H9 (cell line): Measurements from ENCODE around the gene AP2A2. TPM values are rescaled to one million over a fixed set of nuclear protein-coding genes. Genes with fewer than 3 reads are reported as not detected.

ENCODE experiments used
- DNase-seq: peaks from one replicate; pipeline ENCODE4 v3.0.0-alpha.2; 2017
- H2AFZ ChIP-seq: one replicate; pipeline ENCODE4 v1.6.1; 2013; ENCODE audit warnings: mild to moderate bottlenecking, low read length, control low read depth, moderate library complexity
- H2AK5ac ChIP-seq: 2 replicates; pipeline ENCODE4 v1.6.1; 2013; ENCODE audit warnings: low read length, control low read depth, mixed read lengths; ENCODE audit not compliant: insufficient read length
- H2BK120ac ChIP-seq: one replicate; pipeline ENCODE4 v1.6.1; 2013; ENCODE audit warnings: low read depth, mild to moderate bottlenecking, low read length, control low read depth, inconsistent platforms; ENCODE audit not compliant: poor library complexity, severe bottlenecking
- H2BK12ac ChIP-seq: 2 replicates; pipeline ENCODE4 v1.6.1; 2013; ENCODE audit warnings: low read length, control low read depth, mixed read lengths, low read depth; ENCODE audit not compliant: insufficient read length
- H2BK15ac ChIP-seq: 2 replicates; pipeline ENCODE4 v1.6.1; 2013; ENCODE audit warnings: low read depth, low read length, control low read depth
- H2BK20ac ChIP-seq: one replicate; pipeline ENCODE4 v1.6.1; 2013; ENCODE audit warnings: low read depth, mild to moderate bottlenecking, low read length, control low read depth, inconsistent platforms; ENCODE audit not compliant: poor library complexity, severe bottlenecking
- H2BK5ac ChIP-seq: 2 replicates; pipeline ENCODE4 v1.6.1; 2013; ENCODE audit warnings: low read length, control low read depth, mixed read lengths; ENCODE audit not compliant: insufficient read length
- H3K14ac ChIP-seq: 2 replicates; pipeline ENCODE4 v1.6.1; 2013; ENCODE audit warnings: low read length, control low read depth; ENCODE audit not compliant: insufficient read depth
- H3K18ac ChIP-seq: 2 replicates; pipeline ENCODE4 v1.6.1; 2013; ENCODE audit warnings: low read depth, mild to moderate bottlenecking, mixed read lengths, low read length, control low read depth; ENCODE audit not compliant: insufficient read length
- H3K23ac ChIP-seq: 2 replicates; pipeline ENCODE4 v1.6.1; 2013; ENCODE audit warnings: low read length, control low read depth, mixed read lengths, low read depth; ENCODE audit not compliant: insufficient read length
- H3K23me2 ChIP-seq: 2 replicates; pipeline ENCODE4 v1.6.1; 2013; ENCODE audit warnings: low read depth, mild to moderate bottlenecking, mixed read lengths, low read length, control low read depth; ENCODE audit not compliant: insufficient read length, poor library complexity, severe bottlenecking
- H3K27ac ChIP-seq: 2 replicates; pipeline ENCODE4 v1.5.1; 2013; ENCODE audit warnings: low read length, control low read depth, mixed read lengths, low read depth; ENCODE audit not compliant: insufficient read length
- H3K27me3 ChIP-seq: 2 replicates; pipeline ENCODE4 v1.6.1; 2013; ENCODE audit warnings: low read length, control low read depth, inconsistent platforms; ENCODE audit not compliant: insufficient read depth
- H3K4ac ChIP-seq: 2 replicates; pipeline ENCODE4 v1.6.1; 2013; ENCODE audit warnings: low read depth, mild to moderate bottlenecking, control low read depth, inconsistent platforms, low read length, moderate library complexity
- H3K4me1 ChIP-seq: 2 replicates; pipeline ENCODE4 v1.6.1; 2013; ENCODE audit warnings: low read length, control low read depth, inconsistent platforms; ENCODE audit not compliant: insufficient read depth
- H3K4me2 ChIP-seq: 2 replicates; pipeline ENCODE4 v1.6.1; 2013; ENCODE audit warnings: low read length, control low read depth, mixed read lengths; ENCODE audit not compliant: insufficient read length, insufficient read depth
- H3K56ac ChIP-seq: 2 replicates; pipeline ENCODE4 v1.6.1; 2013; ENCODE audit warnings: low read depth, mild to moderate bottlenecking, mixed read lengths, low read length, control low read depth; ENCODE audit not compliant: insufficient read length
- H3K79me1 ChIP-seq: 2 replicates; pipeline ENCODE4 v1.6.1; 2013; ENCODE audit warnings: low read depth, mild to moderate bottlenecking, moderate library complexity, low read length, control low read depth, inconsistent platforms; ENCODE audit not compliant: insufficient read depth, poor library complexity, severe bottlenecking
- H3K79me2 ChIP-seq: 2 replicates; pipeline ENCODE4 v1.6.1; 2013; ENCODE audit warnings: low read length, control low read depth, inconsistent platforms; ENCODE audit not compliant: insufficient read depth
- H3K9ac ChIP-seq: 2 replicates; pipeline ENCODE4 v1.6.1; 2013; ENCODE audit warnings: low read length, control low read depth, mixed read lengths; ENCODE audit not compliant: insufficient read length; ENCODE audit errors: extremely low read depth
- H3K9me3 ChIP-seq: one replicate; pipeline ENCODE4 v1.6.1; 2013; ENCODE audit warnings: low read depth, low read length, inconsistent platforms; ENCODE audit not compliant: control insufficient read depth
- H3T11ph ChIP-seq: one replicate; pipeline ENCODE4 v1.6.1; 2013; ENCODE audit warnings: mild to moderate bottlenecking, low read length, control low read depth, inconsistent platforms
- H4K20me1 ChIP-seq: one replicate; pipeline ENCODE4 v1.6.1; 2013; ENCODE audit not compliant: control insufficient read depth, insufficient read length, insufficient read depth
- H4K5ac ChIP-seq: 2 replicates; pipeline ENCODE4 v1.6.1; 2013; ENCODE audit warnings: low read depth, mild to moderate bottlenecking, mixed read lengths, low read length, control low read depth; ENCODE audit not compliant: insufficient read length
- H4K8ac ChIP-seq: replicated peaks from 2 replicates; pipeline ENCODE4 v1.6.1; 2013; ENCODE audit warnings: low read length, control low read depth, mixed read lengths, low read depth; ENCODE audit not compliant: insufficient read length
- H4K91ac ChIP-seq: 2 replicates; pipeline ENCODE4 v1.6.1; 2013; ENCODE audit warnings: low read depth, mild to moderate bottlenecking, moderate library complexity, mixed read lengths, low read length, control low read depth; ENCODE audit not compliant: insufficient read length
- H3K27ac Mint-ChIP-seq, 3 experiments: 2 replicates in 2 of 3; 3 replicates in 1 of 3; pipeline ENCODE4 v1.8.0; 2020 to 2021; ENCODE audit warnings: mixed read lengths in 3 of 3, mild to moderate bottlenecking in 1 of 3, moderate library complexity in 1 of 3
- H3K27me3 Mint-ChIP-seq: 2 replicates; pipeline ENCODE4 v1.8.0; 2021; ENCODE audit warnings: low read depth, mild to moderate bottlenecking, moderate library complexity, mixed read lengths
- H3K36me3 Mint-ChIP-seq, 3 experiments: 2 replicates in 2 of 3; 3 replicates in 1 of 3; pipeline ENCODE4 v1.8.0; 2020 to 2021; ENCODE audit warnings: low read depth in 3 of 3, mixed read lengths in 3 of 3; ENCODE audit not compliant: insufficient read depth in 1 of 3
- H3K4me1 Mint-ChIP-seq, 2 experiments: 2 replicates each; pipeline ENCODE4 v1.8.0; 2020; ENCODE audit warnings: mixed read lengths in 2 of 2
- H3K4me3 Mint-ChIP-seq, 2 experiments: 2 replicates in 1 of 2; 3 replicates in 1 of 2; pipeline ENCODE4 v1.8.0; 2020 to 2021; ENCODE audit warnings: mild to moderate bottlenecking in 2 of 2, mixed read lengths in 2 of 2, moderate library complexity in 1 of 2
- H3K9me3 Mint-ChIP-seq, 2 experiments: 2 replicates in 1 of 2; 3 replicates in 1 of 2; pipeline ENCODE4 v1.8.0; 2020; ENCODE audit warnings: mild to moderate bottlenecking in 2 of 2, mixed read lengths in 2 of 2, moderate library complexity in 1 of 2
- CTCF ChIP-seq: fragments of 200-600 bp; sonication (generic); conservative IDR thresholded peaks from 3 replicates; pipeline ENCODE4 v1.8.0; 2021; ENCODE audit warnings: antibody characterized with exemption, mild to moderate bottlenecking
- WGBS: extraction: QIAGEN DNeasy Blood & Tissue Kit; methylation state at CpG from one replicate; pipeline ENCODE4 v1.1.7; 2013; ENCODE audit warnings: missing lambda C conversion rate, low lambda C conversion rate, mixed read lengths; ENCODE audit not compliant: insufficient read length; ENCODE audit errors: extremely low coverage; 5-methylcytosine and 5-hydroxymethylcytosine counted together
- total RNA-seq: library from RNA; stranded (reverse); gene quantifications from 2 replicates; pipeline ENCODE4 v1.2.1, GENCODE V29; 2021

The AP2A2 gene
- total RNA-seq, 1 experiment from 2014 or later, result 53.7 TPM

- Histone ChIP-seq H3K4ac (no peak overlapping the region), H3K4me2 (no peak overlapping the region), H2BK15ac (no peak overlapping the region), H3K79me1 (no peaks in the 10 kb centered on the region), H3K23me2 (no peaks in the 10 kb centered on the region), H3K9ac (no peak overlapping the region), H4K5ac (no peak overlapping the region), H4K8ac (no peak overlapping the region), H3K27ac (no peak overlapping the region), H2AFZ (no peak overlapping the region), H3K18ac (no peak overlapping the region), H4K91ac (no peak overlapping the region), H4K20me1 (no peaks in the 10 kb centered on the region), H3K79me2 (no peaks in the 10 kb centered on the region), H2BK20ac (no peak overlapping the region), H3K4me1 (no peaks in the 10 kb centered on the region), H3K9me3 (no peaks in the 10 kb centered on the region), H2AK5ac (no peak overlapping the region), H2BK5ac (no peak overlapping the region), H3K56ac (no peak overlapping the region), H3T11ph (no peak overlapping the region), H2BK12ac (no peak overlapping the region), H3K23ac (no peak overlapping the region), H2BK120ac (no peak overlapping the region), H3K14ac (no peak overlapping the region), H3K27me3 (no peaks in the 10 kb centered on the region)
- Mint-ChIP-seq H3K4me1 (no peaks in the 10 kb centered on the region), H3K4me3 (no peak overlapping the region; a peak in 1 of 5 replicates), H3K36me3 (peaks cover 31 to 74% (median 62%) of the 10 kb centered on the region in 3 experiments; a peak in 6 of 7 replicates), H3K27me3 (no peaks in the 10 kb centered on the region), H3K27ac (no peak overlapping the region; a peak in 3 of 7 replicates), H3K9me3 (no peaks in the 10 kb centered on the region; a peak in 1 of 5 replicates)
- WGBS, result 100% methylated on average over 1 of the region's 19 CpGs
- no peak for TF ChIP-seq CTCF
- DNase-seq, result no peak
These were observed 24.1 kb upstream of the AP2A2 start for GRCh38 chr11:901452-902061.
